IPS-NIHi7 (cell line): ENCODE results near the gene PRDM1.

Experiments
- DNase-seq: peaks from one replicate; pipeline ENCODE4 v3.0.0; 2012; ENCODE audit warnings: mixed read lengths; ENCODE audit errors: extremely low spot score

Gene PRDM1

GRCh38 chr6:106116125-106116832 lies 30.1 kb downstream of the PRDM1 start:
- DNase-seq = no peak

GRCh38 chr6:106117579-106117978 lies 31.4 kb downstream of the PRDM1 start:
- DNase-seq = no peak

DNA sequence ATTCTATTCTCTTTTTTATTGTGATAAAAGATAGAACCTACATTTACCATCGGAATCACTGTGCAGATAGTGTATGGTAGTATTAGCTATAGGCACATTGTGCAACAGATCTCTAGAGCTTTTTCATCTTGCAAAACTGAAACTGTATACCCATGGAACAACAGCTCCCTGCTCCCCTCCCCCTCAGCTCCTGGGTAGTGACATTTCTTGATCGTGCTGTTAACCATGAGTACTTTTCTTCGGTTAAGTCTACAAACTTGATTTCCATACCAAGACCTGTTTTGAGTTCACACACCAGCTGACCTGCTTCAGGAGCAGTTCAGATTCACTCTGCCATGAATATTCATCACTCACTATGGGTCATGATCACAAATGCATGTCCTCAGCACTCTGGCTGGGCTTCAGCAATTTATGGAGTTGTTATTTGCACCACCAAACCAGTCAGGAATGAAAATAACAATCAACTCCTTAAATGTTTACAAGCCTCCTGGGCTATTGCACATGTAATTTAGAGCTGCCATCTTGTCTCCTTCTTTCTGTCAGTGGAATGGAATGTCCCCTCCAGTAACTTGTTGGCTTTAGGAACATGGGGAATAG lies 32.8 kb downstream of the PRDM1 start:
- DNase-seq = no peak

GRCh38 chr6:106119546-106119945 lies 33.4 kb downstream of the PRDM1 start:
- no peak for DNase-seq

DNA sequence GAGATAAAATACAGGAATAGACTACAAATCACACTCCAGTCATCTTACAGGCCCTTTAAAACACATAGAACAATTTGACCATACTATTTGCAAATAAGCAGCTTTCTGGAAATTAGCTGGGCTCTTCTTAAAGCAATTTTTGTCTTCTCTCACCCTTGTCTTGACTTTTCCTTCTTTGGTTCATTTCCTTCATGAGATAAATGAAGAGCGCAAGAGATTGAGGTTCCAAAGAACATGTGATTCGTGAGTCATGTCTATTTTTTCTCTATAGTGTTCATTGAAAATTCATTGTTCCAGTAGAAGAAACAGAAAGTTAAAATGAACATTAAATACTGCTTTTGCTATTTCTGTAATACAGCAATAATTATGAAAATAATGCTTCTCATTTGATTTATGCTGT lies 33.9 kb downstream of the PRDM1 start:
- DNase-seq = no peak

DNA sequence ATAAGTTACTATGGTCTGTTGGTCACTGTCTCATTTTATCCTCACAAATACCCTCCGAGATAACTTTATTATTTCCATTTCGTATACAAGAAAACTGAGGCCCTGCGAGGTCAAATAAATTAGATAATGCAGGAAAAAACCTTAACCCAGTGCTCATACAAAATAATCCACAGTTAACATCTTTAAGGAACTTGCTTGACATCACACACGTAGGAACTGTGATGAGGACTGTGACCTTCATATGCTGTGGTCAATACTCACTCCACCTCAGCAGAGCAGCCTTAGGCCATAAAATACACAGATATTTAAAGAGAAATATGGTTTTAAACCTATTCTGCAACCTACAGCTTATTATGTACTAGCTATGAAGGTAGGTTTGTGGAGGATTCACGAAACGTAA lies 34.3 kb downstream of the PRDM1 start:
- no peak for DNase-seq

- no peak for DNase-seq
Observed at GRCh38 chr6:106122306-106122918, 36.3 kb downstream of the PRDM1 start.

GRCh38 chr6:106122938-106123656 lies 37.0 kb downstream of the PRDM1 start:
- DNase-seq = no peak

GRCh38 chr6:106124015-106124414 lies 37.9 kb downstream of the PRDM1 start:
- DNase-seq = no peak

GRCh38 chr6:106124437-106125430 lies 38.6 kb downstream of the PRDM1 start:
- no peak for DNase-seq

GRCh38 chr6:106125925-106126435 lies 39.8 kb downstream of the PRDM1 start:
- DNase-seq = no peak

- no peak for DNase-seq
Observed at GRCh38 chr6:106126482-106126881, 40.3 kb downstream of the PRDM1 start.

DNA sequence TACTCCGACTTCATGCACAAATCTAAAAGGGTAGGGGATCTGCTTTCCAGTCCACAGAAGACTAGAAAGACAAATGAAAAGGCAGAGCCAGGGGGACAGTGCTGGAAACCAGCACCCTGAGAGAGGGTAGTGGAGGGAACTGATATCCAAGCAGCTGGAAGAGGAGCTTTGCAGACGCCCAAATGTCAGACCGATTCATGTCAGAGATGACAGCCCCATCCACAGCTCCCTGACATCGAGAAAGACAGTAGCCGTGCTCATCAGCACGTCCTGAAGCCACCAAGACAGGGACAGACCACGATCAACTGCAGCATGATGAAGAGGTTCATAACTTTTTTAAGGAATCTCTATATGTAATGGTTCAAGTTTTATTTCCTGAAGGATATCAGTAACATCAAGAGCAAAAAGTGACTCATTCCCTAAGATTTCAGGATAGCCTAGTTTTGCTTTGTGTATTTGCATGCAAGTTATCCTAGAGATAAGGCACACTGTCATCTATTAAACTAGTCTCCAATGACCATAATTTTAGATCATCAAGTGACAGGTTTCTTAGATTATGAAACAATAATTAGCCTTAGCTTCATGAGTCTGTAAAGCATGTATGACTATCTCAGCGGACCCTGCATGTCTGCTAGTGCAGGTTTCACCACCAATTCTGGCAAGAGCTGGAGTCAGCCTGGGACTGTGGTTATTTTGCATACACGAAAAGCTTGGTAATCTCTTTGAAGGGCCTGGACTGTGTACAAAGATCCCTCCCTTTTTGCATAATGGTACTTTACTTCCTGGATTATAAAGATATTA lies 43.0 kb downstream of the PRDM1 start:
- DNase-seq = no peak

GRCh38 chr6:106132153-106132698 lies 46.1 kb downstream of the PRDM1 start:
- DNase-seq = no peak

DNA sequence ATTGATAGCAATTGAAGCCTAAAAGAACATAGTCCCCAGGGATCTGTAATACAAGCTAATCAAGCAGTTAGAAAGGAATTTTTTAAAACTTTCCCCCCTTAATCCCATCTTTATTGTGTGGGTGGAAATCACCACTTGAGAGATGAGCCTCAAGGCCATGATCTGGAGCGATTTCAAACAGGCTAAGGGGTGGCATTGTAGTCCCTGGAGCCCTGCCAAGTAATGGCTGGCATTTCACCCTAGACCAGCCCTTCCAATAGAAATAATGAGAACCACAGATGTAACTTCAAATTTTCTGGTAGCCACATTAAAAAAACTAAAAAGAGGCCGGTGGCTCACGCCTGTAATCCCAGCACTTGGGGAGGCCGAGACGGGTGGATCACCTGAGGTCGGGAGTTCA lies 46.9 kb downstream of the PRDM1 start:
- no peak for DNase-seq

GRCh38 chr6:106134087-106134770 lies 48.1 kb downstream of the PRDM1 start:
- no peak for DNase-seq

GRCh38 chr6:106134906-106135634 lies 48.9 kb downstream of the PRDM1 start:
- no peak for DNase-seq

DNA sequence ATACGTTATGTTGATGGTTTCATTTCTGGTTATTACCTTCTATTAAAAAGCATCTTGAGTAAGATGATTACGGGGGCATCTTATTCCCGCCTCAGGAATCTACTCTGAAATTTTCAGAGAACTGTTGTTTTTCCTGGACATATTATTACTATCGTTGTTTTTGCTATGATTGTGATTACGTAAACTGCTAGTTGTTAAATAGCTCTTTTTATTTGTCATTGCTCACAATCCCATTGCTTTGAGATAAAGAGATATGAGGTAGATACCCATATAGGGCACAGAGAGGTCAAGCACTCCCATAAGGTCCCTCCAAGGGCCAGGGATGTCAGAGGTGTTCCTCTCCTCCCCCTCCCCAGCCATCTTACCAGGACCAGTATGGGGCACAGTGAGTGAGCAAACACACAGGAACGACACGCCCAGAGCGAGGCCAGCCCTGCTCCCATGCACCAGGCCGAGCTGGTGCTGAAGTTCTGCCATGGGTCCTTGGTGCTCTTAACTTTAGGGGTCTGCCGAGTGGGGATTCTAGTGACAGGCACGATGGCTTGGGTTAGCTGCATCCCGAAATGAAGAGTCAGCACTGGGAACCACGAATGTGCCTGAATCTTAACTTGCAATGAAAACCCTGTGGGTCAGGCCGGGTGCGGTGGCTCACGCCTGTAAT lies 49.9 kb downstream of the PRDM1 start:
- no peak for DNase-seq
